ENCODE data around the gene DNAI1. TPM values are rescaled to one million over a fixed set of nuclear protein-coding genes. Genes with fewer than 3 reads are reported as not detected.

Gene DNAI1
- total RNA-seq, 1 donor from 2014 or later = not detected

DNA sequence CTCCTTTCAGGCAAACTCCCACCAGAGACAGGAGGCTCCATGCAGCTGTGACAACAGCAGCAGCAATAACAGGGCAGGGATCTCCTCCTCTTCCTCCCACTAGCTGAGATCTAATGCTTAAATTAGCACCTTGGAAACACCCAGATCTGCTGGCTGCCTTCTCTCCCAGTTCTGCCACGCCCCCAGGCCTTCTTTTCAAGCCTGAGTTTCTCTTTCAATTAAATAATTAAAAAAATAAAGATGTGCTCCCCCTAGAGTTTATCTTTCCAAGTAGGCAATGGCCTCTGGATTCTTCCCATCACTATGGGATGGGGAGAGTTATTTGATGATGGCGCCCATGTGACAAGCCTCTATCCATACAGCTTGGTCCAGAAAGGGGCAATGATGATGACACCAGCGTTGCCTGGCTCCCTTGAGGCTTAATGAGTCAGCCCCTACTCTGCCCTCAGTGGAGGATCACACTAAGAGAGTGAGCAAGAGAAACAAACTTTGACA lies 4.0 kb upstream of the DNAI1 start:
- TF ChIP-seq, protein P1, sequence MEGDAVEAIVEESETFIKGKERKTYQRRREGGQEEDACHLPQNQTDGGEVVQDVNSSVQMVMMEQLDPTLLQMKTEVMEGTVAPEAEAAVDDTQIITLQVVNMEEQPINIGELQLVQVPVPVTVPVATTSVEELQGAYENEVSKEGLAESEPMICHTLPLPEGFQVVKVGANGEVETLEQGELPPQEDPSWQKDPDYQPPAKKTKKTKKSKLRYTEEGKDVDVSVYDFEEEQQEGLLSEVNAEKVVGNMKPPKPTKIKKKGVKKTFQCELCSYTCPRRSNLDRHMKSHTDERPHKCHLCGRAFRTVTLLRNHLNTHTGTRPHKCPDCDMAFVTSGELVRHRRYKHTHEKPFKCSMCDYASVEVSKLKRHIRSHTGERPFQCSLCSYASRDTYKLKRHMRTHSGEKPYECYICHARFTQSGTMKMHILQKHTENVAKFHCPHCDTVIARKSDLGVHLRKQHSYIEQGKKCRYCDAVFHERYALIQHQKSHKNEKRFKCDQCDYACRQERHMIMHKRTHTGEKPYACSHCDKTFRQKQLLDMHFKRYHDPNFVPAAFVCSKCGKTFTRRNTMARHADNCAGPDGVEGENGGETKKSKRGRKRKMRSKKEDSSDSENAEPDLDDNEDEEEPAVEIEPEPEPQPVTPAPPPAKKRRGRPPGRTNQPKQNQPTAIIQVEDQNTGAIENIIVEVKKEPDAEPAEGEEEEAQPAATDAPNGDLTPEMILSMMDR (IDR thresholded peaks at IDR 0.05) = no peak
- DNase-seq (no peak), ATAC-seq (ENCODE audit: low read depth) (no peak)
- Mint-ChIP-seq H3K9me3 (no peaks in the 10 kb centered on the region), H3K27ac (no peak overlapping the region), H3K4me1 (peaks cover 31% of the 10 kb centered on the region), H3K27me3 (no peaks in the 10 kb centered on the region), H3K36me3 (ENCODE audit: low read depth) (no peaks in the 10 kb centered on the region), H3K4me3 (no peak overlapping the region)
- ChIA-PET POLR2A (interaction anchor here (0.6 to 0.7 kb wide), 2 partner anchors 26 to 158 kb away, joined by 3 to 4 read pairs; no protein-coding TSS in a partner anchor), CTCF (interaction anchor here (2.2 kb wide), 1 partner anchor 16 kb away, joined by 6 read pairs; no protein-coding TSS in a partner anchor)
- intact Hi-C loops (cut with micrococcal nuclease) = loop anchor here (5.0 kb wide), 2 partner anchors 277 to 533 kb away; partner anchors contain the start of genes DNAJB5 and UBAP1

DNA sequence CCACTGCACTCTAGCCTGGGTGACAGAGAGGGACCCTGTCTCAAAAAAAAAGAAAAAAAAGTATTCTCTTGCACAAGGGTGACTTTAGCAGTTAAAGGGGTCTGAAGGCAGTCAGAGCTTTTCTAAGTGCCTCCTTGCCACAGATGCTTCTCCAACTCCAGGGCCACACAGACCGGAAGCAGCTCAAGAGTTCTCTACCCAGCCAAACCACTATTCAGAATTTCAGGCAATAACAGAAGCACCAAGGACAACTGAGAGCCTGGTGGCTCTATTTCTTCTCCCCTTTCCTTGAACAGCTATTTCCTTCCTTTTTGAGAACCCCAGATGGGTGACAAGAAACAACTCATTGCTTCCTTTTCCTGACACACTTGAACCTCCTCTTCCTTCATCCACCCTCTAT lies 2.5 kb upstream of the DNAI1 start:
- no peaks in the 10 kb centered on the region for H3K36me3 Mint-ChIP-seq (ENCODE audit: low read depth)
- H3K9me3 Mint-ChIP-seq = no peaks in the 10 kb centered on the region
- CTCF ChIA-PET = interaction anchor here (1.2 to 2.2 kb wide), 3 partner anchors 17 to 78 kb away, joined by 3 to 6 read pairs (median 4); no protein-coding TSS in a partner anchor
- ATAC-seq (ENCODE audit: low read depth) (no peak), DNase-seq (no peak)
- POLR2A ChIA-PET = no interaction called here
- intact Hi-C loops (cut with micrococcal nuclease) = loop anchor here (5.0 kb wide), 2 partner anchors 279 to 531 kb away; partner anchors contain the start of genes DNAJB5 and UBAP1
- H3K4me3 Mint-ChIP-seq = peak overlapping the region; percentile 42
- no peak overlapping the region for H3K27ac Mint-ChIP-seq
- TF ChIP-seq, protein P1 (IDR thresholded peaks at IDR 0.05) = no peak
- H3K27me3 Mint-ChIP-seq = no peaks in the 10 kb centered on the region
- H3K4me1 Mint-ChIP-seq = peaks cover 34% of the 10 kb centered on the region

DNA sequence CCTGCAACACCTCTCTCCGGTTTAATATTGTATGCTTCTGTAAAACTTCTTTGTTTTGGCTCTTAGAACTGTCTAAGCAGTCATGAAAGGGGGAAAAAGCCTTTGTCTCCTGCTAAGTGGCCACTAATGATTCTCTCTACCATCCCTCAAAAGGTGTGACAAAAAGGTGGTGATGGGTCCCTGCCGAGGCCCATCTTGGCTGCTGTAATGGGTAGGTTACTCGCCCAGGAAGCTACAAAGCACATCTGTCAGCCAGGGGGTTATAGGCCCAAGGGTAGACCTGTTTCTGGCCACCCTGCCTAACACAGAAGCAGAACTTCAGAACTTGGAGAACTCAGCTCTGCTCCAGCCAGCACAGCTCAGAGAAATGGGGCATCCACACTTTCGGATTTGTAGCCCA lies 1.9 kb upstream of the DNAI1 start:
- POLR2A ChIA-PET = interaction anchor here (0.5 kb wide), 1 partner anchor 533 kb away, joined by 4 read pairs; the partner anchor contains the start of gene DNAJB5
- H3K36me3 Mint-ChIP-seq (ENCODE audit: low read depth) = no peaks in the 10 kb centered on the region
- DNase-seq (no peak), ATAC-seq (ENCODE audit: low read depth) (no peak)
- no peak overlapping the region for H3K27ac Mint-ChIP-seq
- intact Hi-C loops (cut with micrococcal nuclease) = loop anchor here (5.0 kb wide), 2 partner anchors 279 to 531 kb away; partner anchors contain the start of genes DNAJB5 and UBAP1
- H3K27me3 Mint-ChIP-seq = peaks cover 4% of the 10 kb centered on the region
- CTCF ChIA-PET = interaction anchor here (1.6 kb wide), 1 partner anchor 78 kb away, joined by 4 read pairs; no protein-coding TSS in a partner anchor
- H3K9me3 Mint-ChIP-seq = no peaks in the 10 kb centered on the region
- peaks cover 34% of the 10 kb centered on the region for H3K4me1 Mint-ChIP-seq
- peak overlapping the region; percentile 90 for H3K4me3 Mint-ChIP-seq
- TF ChIP-seq, protein P1 (IDR thresholded peaks at IDR 0.05) = no peak

DNA sequence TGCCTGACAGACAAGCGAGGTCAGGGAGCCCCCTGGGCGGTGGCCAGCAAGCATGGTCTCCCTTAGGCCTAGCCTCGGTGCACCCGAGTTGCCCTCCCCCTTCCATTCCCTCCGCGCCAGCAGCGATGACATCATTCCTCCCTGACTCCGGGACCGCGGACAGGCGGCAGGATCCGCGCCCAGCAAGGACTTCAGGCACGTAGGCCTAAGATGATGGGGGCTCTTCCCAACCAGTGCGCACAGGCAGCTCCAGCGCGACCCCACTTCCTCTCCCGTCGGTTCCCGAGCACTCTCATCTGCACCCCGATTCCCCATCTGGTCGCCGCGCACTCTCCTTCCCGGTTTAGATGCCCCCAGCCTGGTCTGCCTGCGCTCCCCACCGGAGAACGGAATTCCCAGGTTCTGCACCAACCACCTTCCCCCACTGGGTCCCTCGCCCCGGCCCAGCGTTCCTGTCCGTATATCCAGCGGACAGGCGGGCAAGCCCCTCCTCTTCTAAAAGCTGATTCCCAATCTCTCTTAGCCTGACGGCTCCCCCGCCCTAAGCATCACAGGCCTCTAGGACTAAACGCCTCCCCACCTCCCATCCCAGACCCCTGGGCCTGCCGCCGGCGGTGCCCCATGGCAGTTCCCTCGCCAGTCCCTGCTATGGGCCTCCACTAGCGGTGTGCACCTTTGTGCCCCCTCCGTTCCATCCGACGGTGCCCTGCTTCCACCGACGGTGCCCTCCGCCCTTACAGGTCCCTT lies 1.2 kb upstream of the DNAI1 start:
- Mint-ChIP-seq H3K27me3 (peaks cover 11% of the 10 kb centered on the region), H3K4me3 (peak overlapping the region; percentile 90), H3K9me3 (no peaks in the 10 kb centered on the region), H3K36me3 (ENCODE audit: low read depth) (no peaks in the 10 kb centered on the region), H3K27ac (peak overlapping the region; percentile 68), H3K4me1 (peaks cover 34% of the 10 kb centered on the region)
- ChIA-PET POLR2A (interaction anchor here (0.5 to 1.6 kb wide), 2 partner anchors 155 to 532 kb away, joined by 4 to 5 read pairs; partner anchors contain the start of genes DNAJB5 and RPP25L), CTCF (no interaction called here)
- TF ChIP-seq, protein P1 (IDR thresholded peaks at IDR 0.05) = no peak
- ATAC-seq (ENCODE audit: low read depth) (no peak), DNase-seq (peak; percentile 31)
- intact Hi-C loops (cut with micrococcal nuclease) = loop anchor here (1.0 to 5.0 kb wide), 12 partner anchors 21 to 654 kb away; partner anchors contain the start of genes DNAJB5, KIF24, NUDT2 and RPP25L

Measured in activated B cell treated with CpG ODN at 0.5 μM for 24 hours (primary cell).